A673 (cell line): ENCODE measurements around the gene SLC25A38. TPM values are rescaled to one million over a fixed set of nuclear protein-coding genes. Genes with fewer than 3 reads are reported as not detected.

Experiments
- BruUV-seq: library from RNA; stranded (reverse); fragments of 400-500 nt; replicated peaks from 2 replicates; lab custom pipeline; 2021; lab: Mats Ljungman, UMichigan
- CTCF ChIA-PET: fragments of 300-600 bp; sonication (Branson Sonifier 250); formaldehyde crosslinking; loops from one replicate; lab custom pipeline; 2022; ENCODE audit warnings: antibody characterized with exemption; lab: Charles Lee
- POLR2A ChIA-PET: fragments of 300-600 bp; sonication (Branson Sonifier 250); formaldehyde crosslinking; loops from one replicate; lab custom pipeline; 2022; ENCODE audit warnings: antibody characterized with exemption; ENCODE audit not compliant: low non-redundant PET; lab: Charles Lee
- DNase-seq: peaks from one replicate; pipeline ENCODE4 v3.0.0-alpha.2; 2015; ENCODE audit warnings: low spot score
- H3K27ac ChIP-seq: fragments of 200-600 bp; sonication (generic); 2 replicates; pipeline ENCODE4 v1.5.1; 2016; ENCODE audit warnings: mixed run types, low read depth, mild to moderate bottlenecking, mixed read lengths, antibody characterized with exemption, low read length; ENCODE audit not compliant: poor library complexity, severe bottlenecking
- H3K27me3 ChIP-seq: fragments of 200-600 bp; sonication (generic); replicated peaks from 2 replicates; pipeline ENCODE4 v1.6.1; 2017; ENCODE audit warnings: mixed run types, low read depth, mild to moderate bottlenecking, mixed read lengths, antibody characterized with exemption, low read length; ENCODE audit not compliant: insufficient read depth, poor library complexity
- H3K36me3 ChIP-seq: fragments of 200-600 bp; sonication (generic); 2 replicates; pipeline ENCODE4 v1.6.1; 2016; ENCODE audit warnings: mixed run types, mild to moderate bottlenecking, mixed read lengths, antibody characterized with exemption, low read length; ENCODE audit not compliant: insufficient read depth, poor library complexity, severe bottlenecking
- H3K4me1 ChIP-seq: fragments of 200-600 bp; sonication (generic); 2 replicates; pipeline ENCODE4 v1.6.1; 2017; ENCODE audit warnings: mixed run types, mild to moderate bottlenecking, mixed read lengths, antibody characterized with exemption, low read length; ENCODE audit not compliant: insufficient read depth, poor library complexity, severe bottlenecking
- H3K4me3 ChIP-seq: fragments of 200-600 bp; sonication (generic); 2 replicates; pipeline ENCODE4 v1.5.1; 2016; ENCODE audit warnings: low read depth, mixed run types, mild to moderate bottlenecking, mixed read lengths, low read length; ENCODE audit not compliant: poor library complexity, severe bottlenecking
- H3K9me3 ChIP-seq: fragments of 200-600 bp; sonication (generic); 2 replicates; pipeline ENCODE4 v1.6.1; 2016; ENCODE audit warnings: mixed run types, low read depth, mild to moderate bottlenecking, mixed read lengths, antibody characterized with exemption, low read length; ENCODE audit not compliant: poor library complexity, severe bottlenecking
- CTCF ChIP-seq: fragments of 300-800, 200-600 bp; sonication (generic); conservative IDR thresholded peaks from 2 replicates; pipeline ENCODE4 v1.5.1; 2017; ENCODE audit warnings: low read depth, mild to moderate bottlenecking, antibody characterized with exemption, low read length, moderate library complexity, mixed read lengths
- EZH2 ChIP-seq: fragments of 200-600 bp; sonication (generic); IDR thresholded peaks from 2 replicates; pipeline ENCODE4 v1.6.1; 2017; ENCODE audit warnings: borderline replicate concordance, low read depth, mild to moderate bottlenecking, mixed read lengths, antibody characterized with exemption, low read length; ENCODE audit not compliant: poor library complexity, severe bottlenecking
- intact Hi-C: fragments of 100-400 bp; cut with micrococcal nuclease; formaldehyde crosslinking; loops from one replicate; pipeline ENCODE4 v1.10.0; 2022; ENCODE audit not compliant: unreplicated experiment
- total RNA-seq: library from RNA; stranded (reverse); gene quantifications from 2 replicates; pipeline ENCODE4 v1.2.3, GENCODE V29; 2021

SLC25A38 gene
- total RNA-seq, 1 experiment from 2014 or later = 13.7 TPM

- no TSS peak for BruUV-seq
- Histone ChIP-seq H3K9me3 (no peaks in the 10 kb centered on the region), H3K27me3 (no peaks in the 10 kb centered on the region), H3K4me3 (no peak overlapping the region), H3K36me3 (no peaks in the 10 kb centered on the region), H3K4me1 (no peaks in the 10 kb centered on the region), H3K27ac (no peak overlapping the region)
- POLR2A ChIA-PET = no interaction called here
- CTCF ChIA-PET = no interaction called here
- intact Hi-C loops = no loop called here
- no peak for DNase-seq
- TF ChIP-seq EZH2 (no peak), CTCF (no peak)
These were observed 2.4 kb downstream of the SLC25A38 start for GRCh38 chr3:39385456-39386090.

- Histone ChIP-seq H3K27me3 (no peaks in the 10 kb centered on the region), H3K27ac (no peak overlapping the region), H3K4me1 (no peaks in the 10 kb centered on the region), H3K9me3 (no peaks in the 10 kb centered on the region), H3K4me3 (no peak overlapping the region), H3K36me3 (peaks cover under 1% of the 10 kb centered on the region)
- no peak for DNase-seq
- ChIA-PET CTCF (no interaction called here), POLR2A (no interaction called here)
- no TSS peak for BruUV-seq
- intact Hi-C loops = no loop called here
- no peak for TF ChIP-seq CTCF
- no peak for TF ChIP-seq EZH2
These were observed 3.1 kb downstream of the SLC25A38 start for GRCh38 chr3:39386318-39386717.

- no peak overlapping the region for H3K27ac ChIP-seq
- H3K4me1 ChIP-seq = no peaks in the 10 kb centered on the region
- no peak for DNase-seq
- no TSS peak for BruUV-seq
- H3K27me3 ChIP-seq = no peaks in the 10 kb centered on the region
- POLR2A ChIA-PET = no interaction called here
- no peaks in the 10 kb centered on the region for H3K9me3 ChIP-seq
- CTCF ChIA-PET = no interaction called here
- no peak overlapping the region for H3K4me3 ChIP-seq
- TF ChIP-seq EZH2 (no peak), CTCF (no peak)
- intact Hi-C loops = no loop called here
- peaks cover 4% of the 10 kb centered on the region for H3K36me3 ChIP-seq
These were observed 4.3 kb downstream of the SLC25A38 start for GRCh38 chr3:39387411-39387975.
